ENCODE data around the gene PRPF8. TPM values are rescaled to one million over a fixed set of nuclear protein-coding genes. Genes with fewer than 3 reads are reported as not detected.

The PRPF8 gene
- total and polyA plus RNA-seq, 2 of the 8 experiments (the other 6 are each of a cell fraction or from before 2014, with no cell fraction given) = 329 to 337 TPM

DNA sequence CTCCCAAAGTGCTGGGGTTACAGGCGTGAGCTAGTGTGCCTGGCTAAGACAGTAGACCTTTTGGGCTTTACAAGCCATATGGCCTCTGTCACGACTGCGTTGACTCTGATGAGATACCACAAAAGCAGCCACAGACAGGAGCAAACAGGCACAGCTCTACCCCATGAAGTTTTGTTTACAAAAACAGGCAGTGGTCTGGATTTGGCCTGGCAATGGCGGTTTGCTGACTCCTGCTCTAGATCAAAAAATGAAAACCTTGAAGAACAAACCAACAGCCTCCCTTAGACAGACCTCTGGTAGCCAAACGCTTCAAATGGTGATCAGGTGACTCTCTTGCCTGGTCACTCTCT lies 76.7 kb downstream of the PRPF8 start:
- H3K4ac ChIP-seq (replicated peaks; ENCODE audit: insufficient read length, low read depth, low read length) = no peak overlapping the region
- no peak overlapping the region for H4K5ac ChIP-seq (ENCODE audit: insufficient read length, low read depth, low read length)
- H3K79me1 ChIP-seq (ENCODE audit: low read depth, low read length) = no peaks in the 10 kb centered on the region
- no peak overlapping the region for H3K18ac ChIP-seq (ENCODE audit: extremely low read depth, low read length)
- FAIRE-seq (no peak), DNase-seq (ENCODE audit: low read depth in 1 of 2, low spot score in 2 of 2) (no peak)
- no peak overlapping the region for H3K4me3 ChIP-seq (ENCODE audit: extremely low read depth in 1 of 4, insufficient read depth in 2 of 4, low read depth in 3 of 4, low read length in 4 of 4)
- no peaks in the 10 kb centered on the region for H4K20me1 ChIP-seq (replicated peaks in 1 of 2; ENCODE audit: control insufficient read depth in 1 of 2, insufficient read depth in 2 of 2, low read length in 2 of 2)
- no peak overlapping the region for H3K56ac ChIP-seq (replicated peaks; ENCODE audit: insufficient read length, low read depth, low read length)
- no peak overlapping the region for H2BK15ac ChIP-seq (ENCODE audit: low read length)
- H3K27ac ChIP-seq (ENCODE audit: low read depth, low read length) = no peak overlapping the region
- H2BK120ac ChIP-seq (replicated peaks; ENCODE audit: low read depth, low read length) = no peak overlapping the region
- H4K91ac ChIP-seq (replicated peaks; ENCODE audit: insufficient read length, low read length) = no peak overlapping the region
- no peak overlapping the region for H2AK5ac ChIP-seq (ENCODE audit: low read depth, low read length)
- peaks cover 0 to 14% (median 11%) of the 10 kb centered on the region in 4 experiments; a peak in 6 of 7 replicates for H3K4me1 ChIP-seq (replicated peaks in 1 of 4; ENCODE audit: control insufficient read depth in 3 of 4, insufficient read depth in 4 of 4, low read length in 3 of 4)
- no peaks in the 10 kb centered on the region for H3K27me3 ChIP-seq (replicated peaks in 1 of 4; ENCODE audit: control insufficient read depth in 3 of 4, extremely low read depth in 1 of 4, insufficient read depth in 3 of 4, low read length in 3 of 4)
- no peak overlapping the region for H3K4me2 ChIP-seq (ENCODE audit: insufficient read depth in 1 of 2, low read depth in 2 of 2, low read length in 2 of 2)
- no peaks in the 10 kb centered on the region for H3K23me2 ChIP-seq (ENCODE audit: low read depth, low read length)
- H2AFZ ChIP-seq (ENCODE audit: low read length) = no peak overlapping the region
- 87% methylated on average over 5 of the region's 5 CpGs; no CpG with 5 or more reads in 1 of the 2 experiments for WGBS, 2 experiments (ENCODE audit: extremely low coverage in 1 of 2, insufficient coverage in 1 of 2, insufficient read length in 1 of 2, insufficient replicate concordance in 2 of 2, low coverage in 1 of 2, low lambda C conversion rate in 2 of 2, missing lambda C conversion rate in 1 of 2)
- H2BK20ac ChIP-seq (ENCODE audit: low read length) = no peak overlapping the region
- no peaks in the 10 kb centered on the region for H3K9me3 ChIP-seq (ENCODE audit: insufficient read depth in 2 of 2, low read depth in 1 of 2, low read length in 1 of 2)
- no peak overlapping the region for H2BK5ac ChIP-seq (ENCODE audit: low read depth, low read length)
- no peak overlapping the region for H4K8ac ChIP-seq (ENCODE audit: extremely low read depth, insufficient read depth, low read length)
- H3K36me3 ChIP-seq (ENCODE audit: control insufficient read depth in 2 of 4, insufficient read depth in 4 of 4, low read length in 3 of 4) = no peaks in the 10 kb centered on the region
- no peak overlapping the region for H3K9ac ChIP-seq (replicated peaks in 1 of 4; ENCODE audit: extremely low read depth in 1 of 4, low read depth in 3 of 4, low read length in 3 of 4)
- POLR2A ChIA-PET (ENCODE audit: partially characterized antibody) = interaction anchor here (0.7 to 0.8 kb wide), 2 partner anchors 47 to 708 kb away, joined by 3 read pairs; no protein-coding TSS in a partner anchor
- no peak overlapping the region for H3K23ac ChIP-seq (ENCODE audit: insufficient read length)
- no peak overlapping the region for H3K14ac ChIP-seq (ENCODE audit: insufficient read length)
- H3K79me2 ChIP-seq (ENCODE audit: control insufficient read depth in 1 of 2, insufficient read depth in 2 of 2, low read length in 2 of 2) = no peaks in the 10 kb centered on the region
- CTCF ChIA-PET (ENCODE audit: partially characterized antibody) = interaction anchor here (0.6 to 3.5 kb wide), 6 partner anchors 9 to 1214 kb away, joined by 3 to 12 read pairs (median 6); no protein-coding TSS in a partner anchor
- H2BK12ac ChIP-seq (ENCODE audit: low read depth, low read length) = no peak overlapping the region
- TF ChIP-seq RXRA (IDR thresholded peaks at IDR 0.05; ENCODE audit: insufficient read depth, low read depth, low read length) = no peak
- no peak for TF ChIP-seq NRF1 (IDR thresholded peaks at IDR 0.05; ENCODE audit: low read depth, low read length)
- no peak for TF ChIP-seq HDAC2 (IDR thresholded peaks at IDR 0.05; ENCODE audit: borderline replicate concordance in 1 of 2, low read depth in 2 of 2, low read length in 2 of 2)
- TF ChIP-seq KDM4A (IDR thresholded peaks at IDR 0.05; ENCODE audit: low read depth, low read length, severe bottlenecking) = no peak
- no peak for TF ChIP-seq SP1 (IDR thresholded peaks at IDR 0.05; ENCODE audit: low read depth, low read length)
- no peak for TF ChIP-seq CEBPB (IDR thresholded peaks at IDR 0.05; ENCODE audit: low read depth, low read length)
- TF ChIP-seq, protein P1, sequence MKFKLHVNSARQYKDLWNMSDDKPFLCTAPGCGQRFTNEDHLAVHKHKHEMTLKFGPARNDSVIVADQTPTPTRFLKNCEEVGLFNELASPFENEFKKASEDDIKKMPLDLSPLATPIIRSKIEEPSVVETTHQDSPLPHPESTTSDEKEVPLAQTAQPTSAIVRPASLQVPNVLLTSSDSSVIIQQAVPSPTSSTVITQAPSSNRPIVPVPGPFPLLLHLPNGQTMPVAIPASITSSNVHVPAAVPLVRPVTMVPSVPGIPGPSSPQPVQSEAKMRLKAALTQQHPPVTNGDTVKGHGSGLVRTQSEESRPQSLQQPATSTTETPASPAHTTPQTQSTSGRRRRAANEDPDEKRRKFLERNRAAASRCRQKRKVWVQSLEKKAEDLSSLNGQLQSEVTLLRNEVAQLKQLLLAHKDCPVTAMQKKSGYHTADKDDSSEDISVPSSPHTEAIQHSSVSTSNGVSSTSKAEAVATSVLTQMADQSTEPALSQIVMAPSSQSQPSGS (IDR thresholded peaks at IDR 0.05; ENCODE audit: low read length) = no peak
